Pons (tissue), 1 donor: ENCODE measurements around the gene RAB28.

Source experiments
- DNase-seq: peaks from one replicate; pipeline ENCODE4 v3.0.0-alpha.2; 2016; ENCODE audit warnings: low spot score

The RAB28 gene

GRCh38 chr4:13368217-13368616, 115.9 kb downstream of the RAB28 start:
- no peak for DNase-seq

GRCh38 chr4:13367691-13368090, 116.4 kb downstream of the RAB28 start:
- no peak for DNase-seq

- DNase-seq = no peak
Observed at GRCh38 chr4:13367244-13367643, 116.9 kb downstream of the RAB28 start.

- no peak for DNase-seq
Observed at GRCh38 chr4:13365195-13365594, 118.9 kb downstream of the RAB28 start.

- no peak for DNase-seq
Observed at GRCh38 chr4:13364653-13365052, 119.5 kb downstream of the RAB28 start.

GRCh38 chr4:13364172-13364571, 120.0 kb downstream of the RAB28 start:
- DNase-seq = no peak

- DNase-seq = no peak
Observed at GRCh38 chr4:13359809-13360208, 124.3 kb downstream of the RAB28 start.

- no peak for DNase-seq
Observed at GRCh38 chr4:13355111-13355880, 128.8 kb downstream of the RAB28 start.

GRCh38 chr4:13349096-13349495, 135.0 kb downstream of the RAB28 start:
- no peak for DNase-seq

GRCh38 chr4:13348216-13348615, 135.9 kb downstream of the RAB28 start:
- DNase-seq = no peak

- no peak for DNase-seq
Observed at GRCh38 chr4:13347517-13348125, 136.5 kb downstream of the RAB28 start.

GRCh38 chr4:13344216-13344615, 139.9 kb downstream of the RAB28 start:
- DNase-seq = no peak

GRCh38 chr4:13340672-13341071, 143.5 kb downstream of the RAB28 start:
- no peak for DNase-seq

- no peak for DNase-seq
Observed at GRCh38 chr4:13331827-13332226, 152.3 kb downstream of the RAB28 start.

GRCh38 chr4:13329963-13330362, 154.2 kb downstream of the RAB28 start:
- DNase-seq = no peak

- DNase-seq = peak; percentile 4
Observed at GRCh38 chr4:13329340-13329850, 154.7 kb downstream of the RAB28 start.

GRCh38 chr4:13328591-13328990, 155.5 kb downstream of the RAB28 start:
- DNase-seq = no peak

GRCh38 chr4:13327991-13328390, 156.1 kb downstream of the RAB28 start:
- no peak for DNase-seq

- no peak for DNase-seq
Observed at GRCh38 chr4:13325744-13326143, 158.4 kb downstream of the RAB28 start.

GRCh38 chr4:13323921-13324320, 160.2 kb downstream of the RAB28 start:
- DNase-seq = no peak

GRCh38 chr4:13322681-13323101, 161.4 kb downstream of the RAB28 start:
- DNase-seq = no peak
